Glutamatergic neuron (in vitro differentiated cells): ENCODE measurements around the gene CPNE6. TPM values are rescaled to one million over a fixed set of nuclear protein-coding genes. Genes with fewer than 3 reads are reported as not detected.

ENCODE experiments used
- DNase-seq: peaks from one replicate; pipeline ENCODE4 v3.0.0; 2022
- H3K27ac Mint-ChIP-seq: one replicate; pipeline ENCODE4 v1.8.0; 2020; ENCODE audit warnings: mild to moderate bottlenecking, mixed read lengths, inconsistent platforms; ENCODE audit not compliant: unreplicated experiment
- H3K27me3 Mint-ChIP-seq: one replicate; pipeline ENCODE4 v1.8.0; 2020; ENCODE audit warnings: mild to moderate bottlenecking, moderate library complexity, mixed read lengths, inconsistent platforms; ENCODE audit not compliant: unreplicated experiment
- H3K36me3 Mint-ChIP-seq: one replicate; pipeline ENCODE4 v1.8.0; 2020; ENCODE audit warnings: mild to moderate bottlenecking, mixed read lengths, inconsistent platforms; ENCODE audit not compliant: unreplicated experiment
- H3K4me1 Mint-ChIP-seq: one replicate; pipeline ENCODE4 v1.8.0; 2020; ENCODE audit warnings: mild to moderate bottlenecking, low read depth, mixed read lengths, inconsistent platforms; ENCODE audit not compliant: unreplicated experiment
- H3K4me3 Mint-ChIP-seq: one replicate; pipeline ENCODE4 v1.8.0; 2020; ENCODE audit warnings: mild to moderate bottlenecking, mixed read lengths, inconsistent platforms; ENCODE audit not compliant: unreplicated experiment
- H3K9me3 Mint-ChIP-seq: one replicate; pipeline ENCODE4 v1.8.0; 2020; ENCODE audit warnings: mild to moderate bottlenecking, moderate library complexity, mixed read lengths, inconsistent platforms; ENCODE audit not compliant: unreplicated experiment
- CTCF ChIP-seq: fragments of 200-600 bp; sonication (generic); IDR thresholded peaks from one replicate; pipeline ENCODE4 v1.5.0; 2021; ENCODE audit not compliant: partially characterized antibody, unreplicated experiment
- total RNA-seq: library from RNA; stranded (reverse); fragmentation: NEBNext Ultra II Directional; extraction: Animal tissue kit (Norgen Biotek cat#: 25700); gene quantifications from one replicate; pipeline ENCODE4 v1.2.1, GENCODE V29; 2021; ENCODE audit not compliant: unreplicated experiment

Gene CPNE6
- total RNA-seq, 1 donor from 2014 or later, result 0.44 TPM

DNA sequence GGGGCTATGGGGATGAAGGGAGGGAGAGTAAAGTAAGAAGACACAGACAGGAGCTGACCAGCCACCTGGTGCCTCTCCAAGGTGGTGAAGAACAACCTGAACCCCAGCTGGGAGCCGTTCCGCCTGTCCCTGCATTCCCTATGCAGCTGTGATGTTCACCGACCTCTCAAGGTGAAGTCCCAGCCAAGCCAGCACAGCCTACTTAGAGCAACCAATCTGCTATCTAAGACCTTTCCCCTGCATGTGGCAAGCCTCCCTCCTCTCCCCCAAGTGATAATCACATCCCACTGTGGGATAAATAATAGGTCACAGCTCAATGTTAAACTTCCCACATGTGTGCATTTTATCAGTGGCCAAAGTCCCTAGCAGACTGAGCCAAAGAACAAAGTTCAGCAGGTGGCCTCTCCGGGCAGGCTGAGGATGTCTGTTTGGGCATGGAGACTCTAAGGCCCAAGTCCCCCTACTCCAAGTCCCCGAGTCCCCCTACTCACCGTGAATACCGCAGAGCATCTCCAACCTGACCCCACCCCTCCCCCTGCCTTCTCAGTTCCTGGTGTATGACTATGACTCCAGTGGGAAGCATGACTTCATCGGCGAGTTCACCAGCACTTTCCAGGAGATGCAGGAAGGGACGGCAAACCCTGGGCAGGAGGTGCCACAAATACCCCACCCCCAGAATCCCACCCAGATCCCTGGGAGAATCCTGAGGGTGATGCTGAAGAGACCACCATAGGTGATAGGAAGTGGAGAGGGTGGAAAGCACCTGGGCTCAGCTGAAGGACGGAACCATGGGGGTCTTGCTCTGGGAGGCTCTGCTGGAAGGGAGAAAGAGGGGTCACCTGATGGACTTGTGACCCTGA, 3.5 kb downstream of the CPNE6 start:
- DNase-seq, result no peak
- no peak for TF ChIP-seq CTCF
- Mint-ChIP-seq H3K36me3 (no peaks in the 10 kb centered on the region), H3K9me3 (peaks cover 18% of the 10 kb centered on the region), H3K4me1 (peaks cover 41% of the 10 kb centered on the region), H3K4me3 (no peak overlapping the region), H3K27ac (no peak overlapping the region), H3K27me3 (peaks cover 27% of the 10 kb centered on the region)

- peaks cover 30% of the 10 kb centered on the region for H3K27me3 Mint-ChIP-seq
- peaks cover 24% of the 10 kb centered on the region for H3K9me3 Mint-ChIP-seq
- peaks cover 41% of the 10 kb centered on the region for H3K4me1 Mint-ChIP-seq
- TF ChIP-seq CTCF, result no peak
- no peaks in the 10 kb centered on the region for H3K36me3 Mint-ChIP-seq
- H3K27ac Mint-ChIP-seq, result no peak overlapping the region
- no peak overlapping the region for H3K4me3 Mint-ChIP-seq
- DNase-seq, result no peak
These were observed 4.3 kb downstream of the CPNE6 start for GRCh38 chr14:24075485-24076301.

- Mint-ChIP-seq H3K36me3 (no peaks in the 10 kb centered on the region), H3K4me3 (no peak overlapping the region), H3K27me3 (peaks cover 32% of the 10 kb centered on the region), H3K9me3 (peaks cover 22% of the 10 kb centered on the region), H3K27ac (peak overlapping the region; percentile 99), H3K4me1 (peaks cover 36% of the 10 kb centered on the region)
- no peak for DNase-seq
- no peak for TF ChIP-seq CTCF
These were observed 4.9 kb downstream of the CPNE6 start for GRCh38 chr14:24076302-24076601.

DNA sequence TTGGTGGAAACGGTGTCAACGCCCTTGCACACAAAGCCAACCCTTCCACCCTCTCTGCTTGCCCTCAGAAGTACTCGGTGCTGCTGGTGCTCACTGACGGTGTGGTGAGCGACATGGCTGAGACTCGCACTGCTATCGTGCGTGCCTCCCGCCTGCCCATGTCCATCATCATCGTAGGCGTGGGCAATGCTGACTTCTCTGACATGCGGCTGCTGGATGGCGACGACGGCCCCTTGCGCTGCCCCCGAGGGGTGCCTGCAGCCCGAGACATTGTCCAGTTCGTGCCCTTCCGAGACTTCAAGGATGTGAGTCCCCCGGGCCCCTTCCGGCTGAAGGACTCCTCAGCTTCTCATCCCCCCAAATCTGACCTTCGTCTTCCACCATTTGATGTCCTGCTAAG, 5.7 kb downstream of the CPNE6 start:
- Mint-ChIP-seq H3K9me3 (peaks cover 26% of the 10 kb centered on the region), H3K4me1 (peaks cover 40% of the 10 kb centered on the region), H3K27ac (peak overlapping the region; percentile 99), H3K36me3 (no peaks in the 10 kb centered on the region), H3K4me3 (no peak overlapping the region), H3K27me3 (peaks cover 35% of the 10 kb centered on the region)
- TF ChIP-seq CTCF, result no peak
- no peak for DNase-seq

GRCh38 chr14:24078146-24078545, 6.8 kb downstream of the CPNE6 start:
- H3K4me1 Mint-ChIP-seq, result peaks cover 49% of the 10 kb centered on the region
- no peak for TF ChIP-seq CTCF
- H3K27me3 Mint-ChIP-seq, result peaks cover 35% of the 10 kb centered on the region
- peak overlapping the region; percentile 79 for H3K4me3 Mint-ChIP-seq
- H3K9me3 Mint-ChIP-seq, result peaks cover 29% of the 10 kb centered on the region
- no peaks in the 10 kb centered on the region for H3K36me3 Mint-ChIP-seq
- H3K27ac Mint-ChIP-seq, result peak overlapping the region; percentile 99
- no peak for DNase-seq
